Caco-2 (cell line): ENCODE results near the gene ASAP2. TPM values are rescaled to one million over a fixed set of nuclear protein-coding genes. Genes with fewer than 3 reads are reported as not detected.

Experiments
- BruUV-seq: library from RNA; stranded (reverse); fragments of 400-500 nt; replicated peaks from 2 replicates; lab custom pipeline; 2021; lab: Mats Ljungman, UMichigan
- CTCF ChIA-PET: fragments of 300-600 bp; sonication (Branson Sonifier 250); formaldehyde crosslinking; loops from one replicate; lab custom pipeline; 2022; ENCODE audit warnings: antibody characterized with exemption; lab: Charles Lee
- POLR2A ChIA-PET: fragments of 300-600 bp; sonication (Branson Sonifier 250); formaldehyde crosslinking; loops from one replicate; lab custom pipeline; 2022; ENCODE audit warnings: antibody characterized with exemption; lab: Charles Lee
- DNase-seq, 2 experiments: peaks; one replicate each; pipeline versions ENCODE4 v3.0.0 to v3.0.0-alpha.2; 2020 to 2022
- H3K27me3 ChIP-seq: replicated peaks from 2 replicates; pipeline ENCODE4 v1.6.0; 2011; ENCODE audit warnings: low read length; ENCODE audit not compliant: control insufficient read depth, insufficient read depth
- H3K36me3 ChIP-seq: 2 replicates; pipeline ENCODE4 v1.5.1; 2011; ENCODE audit warnings: low read length; ENCODE audit not compliant: control insufficient read depth, insufficient read depth
- H3K4me1 ChIP-seq: fragments of 250-450 bp; sonication (Bioruptor Pico); 2 replicates; pipeline ENCODE4 v1.5.1; 2020; ENCODE audit warnings: mild to moderate bottlenecking
- H3K4me3 ChIP-seq: 2 replicates; pipeline ENCODE4 v1.5.1; 2011; ENCODE audit warnings: low read depth, mild to moderate bottlenecking, control low read depth, low read length
- H3K9me3 ChIP-seq: fragments of 250-450 bp; sonication (Bioruptor Pico); 2 replicates; pipeline ENCODE4 v1.5.1; 2020; ENCODE audit warnings: mild to moderate bottlenecking, moderate library complexity
- H3K27ac Mint-ChIP-seq: one replicate; pipeline ENCODE4 v1.8.0; 2022; ENCODE audit warnings: mixed read lengths; ENCODE audit not compliant: unreplicated experiment
- H3K27me3 Mint-ChIP-seq: one replicate; pipeline ENCODE4 v1.8.0; 2022; ENCODE audit warnings: mixed read lengths; ENCODE audit not compliant: insufficient read depth, unreplicated experiment
- H3K36me3 Mint-ChIP-seq: one replicate; pipeline ENCODE4 v1.8.0; 2022; ENCODE audit warnings: mild to moderate bottlenecking, mixed read lengths; ENCODE audit not compliant: insufficient read depth, unreplicated experiment
- H3K4me1 Mint-ChIP-seq: one replicate; pipeline ENCODE4 v1.8.0; 2022; ENCODE audit warnings: low read depth, mixed read lengths; ENCODE audit not compliant: unreplicated experiment
- H3K4me3 Mint-ChIP-seq: one replicate; pipeline ENCODE4 v1.8.0; 2022; ENCODE audit warnings: mild to moderate bottlenecking, moderate library complexity, mixed read lengths; ENCODE audit not compliant: unreplicated experiment
- H3K9me3 Mint-ChIP-seq: one replicate; pipeline ENCODE4 v1.8.0; 2022; ENCODE audit warnings: mixed read lengths; ENCODE audit not compliant: unreplicated experiment
- CTCF ChIP-seq, 2 experiments: fragments of 200-600 bp in 1 of 2; IDR thresholded peaks; 1 replicate in 1 of 2; 2 replicates in 1 of 2; pipeline versions ENCODE4 v1.5.1 to v1.8.0; 2011 to 2022; ENCODE audit warnings: antibody characterized with exemption in 1 of 2, control low read depth in 1 of 2, inconsistent platforms in 1 of 2, low read depth in 1 of 2, low read length in 1 of 2, mild to moderate bottlenecking in 1 of 2, moderate library complexity in 1 of 2; ENCODE audit not compliant: insufficient read depth in 1 of 2, severe bottlenecking in 1 of 2, unreplicated experiment in 1 of 2
- intact Hi-C: fragments of 100-400 bp; cut with micrococcal nuclease; formaldehyde crosslinking; loops from one replicate; pipeline ENCODE4 v1.10.0; 2022; ENCODE audit not compliant: unreplicated experiment
- total RNA-seq: library from RNA; stranded (reverse); gene quantifications from 2 replicates; pipeline ENCODE4 v1.2.3, GENCODE V29; 2022

ASAP2 gene
- total RNA-seq, 1 experiment from 2014 or later: 25.6 TPM

GRCh38 chr2:9423100-9423921 is 216.7 kb downstream of the ASAP2 start, which contains the start of the genes CPSF3 and ITGB1BP1:
Gene CPSF3 (plus strand): TSS chr2:9423654. CDS start chr2:9423774, 120 bp downstream.
Gene ITGB1BP1 (minus strand): TSS chr2:9423528. CDS start chr2:9418697, 4,831 bp downstream.
- peak within 1 kb of the TSS; percentile 89 for H3K4me3 ChIP-seq
- Mint-ChIP-seq H3K4me3 (no peak within 1 kb of the TSS), H3K36me3 (peaks cover 22% of the 10 kb centered on the region), H3K27me3 (no peaks in the 10 kb centered on the region), H3K9me3 (no peaks in the 10 kb centered on the region), H3K27ac (no peak within 1 kb of the TSS), H3K4me1 (peaks cover 18% of the 10 kb centered on the region)
- TF ChIP-seq CTCF (IDR thresholded peaks at IDR 0.05; ENCODE audit: insufficient read depth in 1 of 2, low read depth in 1 of 2, low read length in 1 of 2, severe bottlenecking in 1 of 2, unreplicated experiment in 1 of 2): no peak
- BruUV-seq: no TSS peak
- POLR2A ChIA-PET: interaction anchor here (0.6 kb wide), 1 partner anchor 231 kb away, joined by 6 read pairs; no protein-coding TSS in a partner anchor
- CTCF ChIA-PET: interaction anchor here (0.6 to 1.0 kb wide), 6 partner anchors 42 to 285 kb away, joined by 3 to 5 read pairs (median 3); no protein-coding TSS in a partner anchor
- intact Hi-C loops: loop anchor here (2.0 to 5.0 kb wide), 3 partner anchors 134 to 281 kb away; partner anchors contain the start of genes ADAM17 and ASAP2
- no peaks in the 10 kb centered on the region for H3K27me3 ChIP-seq
- DNase-seq: peak; percentile 98 to 99
- peaks cover 9% of the 10 kb centered on the region for H3K4me1 ChIP-seq
- no peaks in the 10 kb centered on the region for H3K9me3 ChIP-seq
- H3K36me3 ChIP-seq: no peaks in the 10 kb centered on the region; the same call in 1 of the 2 replicates

GRCh38 chr2:9423922-9424272 is 217.3 kb downstream of the ASAP2 start:
- intact Hi-C loops: loop anchor here (2.0 to 5.0 kb wide), 3 partner anchors 133 to 281 kb away; partner anchors contain the start of genes ADAM17 and ASAP2
- TF ChIP-seq CTCF (IDR thresholded peaks at IDR 0.05; ENCODE audit: insufficient read depth in 1 of 2, low read depth in 1 of 2, low read length in 1 of 2, severe bottlenecking in 1 of 2, unreplicated experiment in 1 of 2): no peak

GRCh38 chr2:9424447-9425164 is 218.0 kb downstream of the ASAP2 start:
- TF ChIP-seq CTCF (IDR thresholded peaks at IDR 0.05; ENCODE audit: insufficient read depth in 1 of 2, low read depth in 1 of 2, low read length in 1 of 2, severe bottlenecking in 1 of 2, unreplicated experiment in 1 of 2): no peak
- peak overlapping the region; percentile 89 for H3K4me3 ChIP-seq
- no TSS peak for BruUV-seq

More at GRCh38 chr2:9423922-9424272, 217.3 kb downstream of the ASAP2 start:
- ChIA-PET CTCF (no interaction called here), POLR2A (no interaction called here)
- H3K36me3 ChIP-seq: no peaks in the 10 kb centered on the region
- no peak for DNase-seq
- Mint-ChIP-seq H3K4me3 (no peak overlapping the region), H3K9me3 (no peaks in the 10 kb centered on the region), H3K36me3 (peaks cover 22% of the 10 kb centered on the region), H3K27ac (no peak overlapping the region), H3K27me3 (no peaks in the 10 kb centered on the region), H3K4me1 (peaks cover 18% of the 10 kb centered on the region)
- no peaks in the 10 kb centered on the region for H3K9me3 ChIP-seq
- H3K4me1 ChIP-seq: peaks cover 9% of the 10 kb centered on the region
- no peaks in the 10 kb centered on the region for H3K27me3 ChIP-seq
- peak overlapping the region; percentile 89 for H3K4me3 ChIP-seq
- TSS peak; percentile 76 for BruUV-seq

More at GRCh38 chr2:9424447-9425164, 218.0 kb downstream of the ASAP2 start:
- H3K4me1 Mint-ChIP-seq: peaks cover 18% of the 10 kb centered on the region
- no peak overlapping the region for H3K4me3 Mint-ChIP-seq
- Histone ChIP-seq H3K4me1 (peaks cover 9% of the 10 kb centered on the region), H3K27me3 (no peaks in the 10 kb centered on the region), H3K9me3 (no peaks in the 10 kb centered on the region), H3K36me3 (no peaks in the 10 kb centered on the region)
- H3K9me3 Mint-ChIP-seq: no peaks in the 10 kb centered on the region
- CTCF ChIA-PET: no interaction called here
- DNase-seq: no peak
- intact Hi-C loops: loop anchor here (5.0 kb wide), 1 partner anchor 133 kb away; the partner anchor contains the start of gene ADAM17
- H3K36me3 Mint-ChIP-seq: peaks cover 22% of the 10 kb centered on the region
- POLR2A ChIA-PET: no interaction called here
- H3K27ac Mint-ChIP-seq: no peak overlapping the region
- no peaks in the 10 kb centered on the region for H3K27me3 Mint-ChIP-seq
